ENCODE data around the gene AOAH.
"Not testable (repeated sequence)": the region's sequence is repeated elsewhere in the genome, so short reads cannot be mapped to it uniquely, and the experiment has no call there.

The AOAH gene

GRCh38 chr7:36535866-36536664, 188.2 kb downstream of the AOAH start:
- DNase-seq = no peak

- DNase-seq = no peak
Measured at GRCh38 chr7:36533717-36534116, 190.6 kb downstream of the AOAH start.

GRCh38 chr7:36532981-36533499, 191.3 kb downstream of the AOAH start:
- DNase-seq = no peak

- DNase-seq = no peak
Measured at GRCh38 chr7:36531951-36532350, 192.3 kb downstream of the AOAH start.

- no peak for DNase-seq
Measured at GRCh38 chr7:36530456-36530855, 193.8 kb downstream of the AOAH start.

GRCh38 chr7:36527549-36527913, 196.8 kb downstream of the AOAH start:
- DNase-seq = no peak

- DNase-seq = peak; percentile 63
Measured at GRCh38 chr7:36526863-36527548, 197.3 kb downstream of the AOAH start.

- no peak for DNase-seq
Measured at GRCh38 chr7:36523371-36524101, 200.8 kb downstream of the AOAH start.

GRCh38 chr7:36522453-36523007, 201.8 kb downstream of the AOAH start:
- DNase-seq = no peak

GRCh38 chr7:36521911-36522310, 202.4 kb downstream of the AOAH start:
- no peak for DNase-seq

- no peak for DNase-seq
Measured at GRCh38 chr7:36521133-36521532, 203.2 kb downstream of the AOAH start.

- no peak for DNase-seq
Measured at GRCh38 chr7:36515847-36516246, 208.4 kb downstream of the AOAH start.

GRCh38 chr7:36514289-36515243, 209.7 kb downstream of the AOAH start:
- DNase-seq = no peak

- DNase-seq = no peak
Measured at GRCh38 chr7:36513393-36513792, 210.9 kb downstream of the AOAH start.

- DNase-seq = no peak
Measured at GRCh38 chr7:36512616-36513015, 211.7 kb downstream of the AOAH start.

GRCh38 chr7:36509962-36510361, 214.3 kb downstream of the AOAH start:
- no peak for DNase-seq

- no peak for DNase-seq
Measured at GRCh38 chr7:36507475-36508440, 216.5 kb downstream of the AOAH start.

GRCh38 chr7:36506820-36507219, 217.5 kb downstream of the AOAH start:
- no peak for DNase-seq

- DNase-seq = no peak
Measured at GRCh38 chr7:36506130-36506798, 218.0 kb downstream of the AOAH start.

GRCh38 chr7:36504617-36505016, 219.7 kb downstream of the AOAH start:
- not testable (repeated sequence) for DNase-seq

Measured in fibroblast of skin of right biceps (primary cell).